DMS 273 treated with DMSO at 0.1 percent for 48 hours (cell line): Measurements from ENCODE around the gene LRAT.

Experiments
- DNase-seq: peaks from one replicate; lab custom pipeline; 2025; lab: John Stamatoyannopoulos, UW

LRAT gene

GRCh38 chr4:154760895-154761294 lies 17.1 kb downstream of the LRAT start:
- DNase-seq, result no peak

- no peak for DNase-seq
Measured at GRCh38 chr4:154778264-154778663, 34.5 kb downstream of the LRAT start.

GRCh38 chr4:154779362-154779947 lies 35.7 kb downstream of the LRAT start:
- DNase-seq, result no peak

GRCh38 chr4:154781126-154781982 lies 37.6 kb downstream of the LRAT start, which contains the start of gene RBM46:
RBM46 (plus strand) TSS chr4:154781272; CDS start chr4:154796753, 15,481 bp downstream.
- DNase-seq, result no peak

GRCh38 chr4:154781983-154782293 lies 38.1 kb downstream of the LRAT start:
- DNase-seq, result no peak
